ENCODE results near the gene IFI44L.

DNA sequence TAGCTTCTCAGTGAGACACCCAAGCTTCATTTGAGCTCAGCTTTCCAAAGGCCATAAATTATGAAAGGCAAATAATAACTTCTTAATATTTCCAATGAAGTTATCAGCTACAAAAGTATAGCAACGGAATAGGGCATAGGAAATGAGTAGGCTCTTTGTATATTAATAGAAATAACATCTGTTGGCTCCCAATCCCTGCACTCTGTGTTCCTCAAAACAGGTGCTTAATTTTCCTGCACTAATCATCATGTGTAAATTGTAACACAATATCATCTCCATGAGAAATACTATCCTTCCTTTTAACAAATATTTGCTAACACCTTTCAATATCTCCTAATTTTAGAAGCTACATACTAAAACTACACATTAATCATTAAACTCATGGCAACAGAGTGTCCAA is 19.2 kb upstream of the IFI44L start:
- TF ChIP-seq, protein P1, sequence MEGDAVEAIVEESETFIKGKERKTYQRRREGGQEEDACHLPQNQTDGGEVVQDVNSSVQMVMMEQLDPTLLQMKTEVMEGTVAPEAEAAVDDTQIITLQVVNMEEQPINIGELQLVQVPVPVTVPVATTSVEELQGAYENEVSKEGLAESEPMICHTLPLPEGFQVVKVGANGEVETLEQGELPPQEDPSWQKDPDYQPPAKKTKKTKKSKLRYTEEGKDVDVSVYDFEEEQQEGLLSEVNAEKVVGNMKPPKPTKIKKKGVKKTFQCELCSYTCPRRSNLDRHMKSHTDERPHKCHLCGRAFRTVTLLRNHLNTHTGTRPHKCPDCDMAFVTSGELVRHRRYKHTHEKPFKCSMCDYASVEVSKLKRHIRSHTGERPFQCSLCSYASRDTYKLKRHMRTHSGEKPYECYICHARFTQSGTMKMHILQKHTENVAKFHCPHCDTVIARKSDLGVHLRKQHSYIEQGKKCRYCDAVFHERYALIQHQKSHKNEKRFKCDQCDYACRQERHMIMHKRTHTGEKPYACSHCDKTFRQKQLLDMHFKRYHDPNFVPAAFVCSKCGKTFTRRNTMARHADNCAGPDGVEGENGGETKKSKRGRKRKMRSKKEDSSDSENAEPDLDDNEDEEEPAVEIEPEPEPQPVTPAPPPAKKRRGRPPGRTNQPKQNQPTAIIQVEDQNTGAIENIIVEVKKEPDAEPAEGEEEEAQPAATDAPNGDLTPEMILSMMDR (IDR thresholded peaks at IDR 0.05) = no peak
- no peak for TF ChIP-seq POLR2A (IDR thresholded peaks at IDR 0.05)
